GM18861 (cell line): ENCODE measurements around the gene NMNAT2.
"Not testable (repeated sequence)": the region's sequence is repeated elsewhere in the genome, so short reads cannot be mapped to it uniquely, and the experiment has no call there.

Experiments
- ATAC-seq: cut with Tn5 transposase; IDR thresholded peaks from one replicate; pipeline ENCODE4 v1.9.1; 2021; ENCODE audit not compliant: unreplicated experiment

NMNAT2 gene

DNA sequence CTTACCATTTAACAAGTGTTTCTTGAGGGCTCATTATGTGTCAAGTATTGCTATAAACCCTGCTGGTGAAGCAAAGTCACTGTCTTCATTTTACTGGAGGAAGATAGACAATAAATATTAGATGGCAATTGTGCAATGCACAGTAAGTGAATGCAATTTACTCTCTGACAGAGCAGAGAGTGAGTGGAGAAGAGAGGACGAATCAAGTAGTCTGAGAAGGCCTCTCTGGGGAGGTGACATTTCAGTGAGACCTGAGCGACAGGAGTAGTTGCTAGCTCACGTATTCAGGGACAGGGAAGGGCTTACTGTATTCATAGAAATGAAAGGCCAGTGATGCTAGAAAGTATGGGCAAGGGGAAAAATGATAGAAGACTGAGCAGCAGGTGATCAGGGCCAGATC, 1.2 kb upstream of the NMNAT2 start:
- no peak for ATAC-seq

DNA sequence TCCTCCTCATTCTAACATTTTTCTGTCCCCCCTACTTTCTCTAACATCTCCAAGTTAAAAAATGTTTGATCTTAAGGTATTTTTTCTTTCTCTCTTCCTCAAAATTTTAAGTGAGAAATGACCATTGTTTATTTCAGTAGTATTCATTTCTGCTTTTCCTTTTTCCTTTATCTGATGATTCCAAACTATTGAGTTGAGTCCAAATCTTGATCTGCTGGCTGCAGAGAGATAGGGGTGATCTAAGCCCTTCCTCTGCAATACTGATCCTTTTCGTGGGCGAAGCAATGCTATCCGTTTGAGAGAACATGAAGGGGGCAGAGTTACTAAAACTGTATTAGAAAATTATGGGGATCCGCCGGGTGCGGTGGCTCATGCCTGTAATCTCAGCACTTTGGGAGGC, 516 bp upstream of the NMNAT2 start:
- no peak for ATAC-seq

- no peak for ATAC-seq
Measured at GRCh38 chr1:183416850-183417771, 1.1 kb downstream of the NMNAT2 start.

DNA sequence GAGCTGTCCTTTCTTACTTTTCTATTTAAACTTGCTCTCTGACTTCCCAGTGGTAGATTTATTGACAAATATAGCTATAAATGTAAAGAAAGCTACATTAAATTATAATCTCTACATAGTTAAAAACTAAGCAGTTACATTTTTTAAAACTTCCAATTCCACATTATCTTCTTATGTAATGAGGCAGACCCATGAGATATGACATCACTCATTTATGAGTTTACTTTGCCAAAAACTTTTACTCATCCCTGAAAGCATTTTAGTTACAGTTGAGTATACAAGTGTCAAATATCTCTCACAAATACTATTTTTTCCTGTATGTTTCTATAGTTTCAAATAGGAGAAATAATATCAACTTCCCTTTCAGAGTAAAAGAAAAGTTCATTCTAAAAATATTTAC, 3.8 kb downstream of the NMNAT2 start:
- ATAC-seq: no peak

DNA sequence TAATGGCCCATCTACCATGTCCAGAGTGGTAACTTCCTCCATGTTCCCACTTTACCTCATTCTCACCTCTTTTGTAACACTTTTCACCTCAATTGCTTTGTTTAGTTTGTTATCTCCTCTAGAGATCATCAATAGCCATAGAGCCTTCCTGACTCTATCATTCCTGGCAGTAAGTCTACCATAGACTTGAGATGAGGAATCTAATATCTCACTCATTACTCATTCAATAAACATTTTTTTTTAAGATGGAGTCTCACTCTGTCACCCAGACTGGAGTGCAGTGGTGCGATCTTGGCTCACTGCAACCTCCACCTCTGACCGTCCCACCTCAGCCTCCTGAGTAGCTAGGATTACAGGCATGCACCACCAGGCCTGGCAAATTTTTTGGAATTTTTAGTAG, 7.1 kb downstream of the NMNAT2 start:
- no peak for ATAC-seq

- ATAC-seq: no peak
Measured at GRCh38 chr1:183407961-183408360, 10.2 kb downstream of the NMNAT2 start.

DNA sequence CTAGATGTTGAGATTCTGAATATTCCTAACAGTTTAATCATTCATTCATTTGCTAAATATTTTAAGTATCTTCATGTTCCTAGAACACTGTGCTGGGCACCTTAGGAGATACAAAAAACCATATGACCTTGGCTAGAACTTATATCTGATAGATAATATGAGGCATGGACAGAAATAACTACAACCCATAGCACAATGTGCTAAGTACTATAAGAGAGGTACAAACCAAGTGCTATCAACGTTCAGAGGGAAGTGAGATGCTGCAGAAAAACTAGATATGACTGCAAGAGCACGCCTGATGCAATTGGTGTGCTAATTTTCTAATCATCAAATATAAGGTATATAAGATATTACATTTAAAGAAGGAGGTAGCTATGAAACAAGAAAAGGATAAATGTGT, 10.7 kb downstream of the NMNAT2 start:
- ATAC-seq: no peak

GRCh38 chr1:183404476-183404875, 13.7 kb downstream of the NMNAT2 start:
- no peak for ATAC-seq

GRCh38 chr1:183403498-183403897, 14.7 kb downstream of the NMNAT2 start:
- no peak for ATAC-seq

- ATAC-seq: not testable (repeated sequence)
Measured at GRCh38 chr1:183401565-183401964, 16.6 kb downstream of the NMNAT2 start.

- ATAC-seq: no peak
Measured at GRCh38 chr1:183394435-183394834, 23.7 kb downstream of the NMNAT2 start.

- no peak for ATAC-seq
Measured at GRCh38 chr1:183391863-183392262, 26.3 kb downstream of the NMNAT2 start.

DNA sequence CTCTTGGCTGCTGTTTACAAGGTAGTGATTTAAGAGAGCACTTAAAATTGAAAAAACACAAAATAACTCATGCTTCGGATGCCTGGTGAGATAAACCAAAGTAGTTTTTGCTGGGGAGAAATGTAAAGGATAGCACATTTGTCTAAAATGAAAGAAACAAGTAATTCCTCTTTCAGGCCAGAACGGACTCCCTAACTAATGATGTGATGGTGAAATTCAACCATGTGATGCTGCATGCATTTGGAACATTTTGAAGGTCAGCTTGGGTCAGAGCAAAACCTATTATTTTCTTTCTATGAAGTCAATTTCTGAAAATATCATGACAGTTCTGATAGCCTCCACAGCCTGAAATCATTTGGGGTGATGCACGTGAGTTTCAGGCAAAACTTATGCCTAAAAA, 27.6 kb downstream of the NMNAT2 start:
- ATAC-seq: no peak

- ATAC-seq: no peak
Measured at GRCh38 chr1:183388735-183389134, 29.4 kb downstream of the NMNAT2 start.

DNA sequence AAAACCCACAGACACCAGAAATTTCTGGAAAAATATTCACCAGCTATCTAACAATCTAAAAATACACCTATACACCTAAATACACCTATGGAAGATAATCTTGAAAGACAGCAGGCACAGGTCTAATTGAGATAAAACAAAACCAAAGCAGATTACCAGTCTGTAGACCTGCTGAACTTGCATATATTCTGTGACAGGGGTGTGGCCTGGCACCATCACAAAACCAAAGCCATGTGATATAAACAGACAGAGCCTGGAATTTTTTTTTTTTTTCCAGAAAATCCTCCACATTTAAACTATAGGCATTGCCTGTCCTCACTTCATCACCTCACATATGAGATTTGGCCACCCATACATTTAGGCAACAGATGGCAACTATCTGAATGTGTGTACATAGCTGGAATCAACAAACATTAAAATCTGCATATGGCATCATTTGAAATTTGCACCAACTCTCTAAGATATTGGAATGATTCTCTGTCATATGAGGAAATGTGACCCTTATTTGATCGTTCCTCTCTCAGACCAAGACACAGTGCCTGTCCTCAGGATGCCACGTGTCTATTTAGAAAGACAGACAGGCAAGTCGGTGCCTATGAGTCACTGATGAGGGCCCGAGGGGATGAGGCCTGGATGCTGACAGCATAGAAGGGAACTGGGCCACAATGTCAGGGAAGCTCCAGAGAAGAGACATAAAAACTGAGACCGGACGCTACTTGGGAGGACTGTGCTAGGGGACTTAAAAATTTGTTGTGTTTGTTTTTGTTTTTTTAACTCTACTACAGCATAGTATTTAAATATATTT, 32.6 kb downstream of the NMNAT2 start:
- no peak for ATAC-seq

GRCh38 chr1:183379951-183380350, 38.2 kb downstream of the NMNAT2 start:
- no peak for ATAC-seq

GRCh38 chr1:183375381-183375780, 42.8 kb downstream of the NMNAT2 start:
- ATAC-seq: no peak

GRCh38 chr1:183374825-183375224, 43.4 kb downstream of the NMNAT2 start:
- no peak for ATAC-seq

DNA sequence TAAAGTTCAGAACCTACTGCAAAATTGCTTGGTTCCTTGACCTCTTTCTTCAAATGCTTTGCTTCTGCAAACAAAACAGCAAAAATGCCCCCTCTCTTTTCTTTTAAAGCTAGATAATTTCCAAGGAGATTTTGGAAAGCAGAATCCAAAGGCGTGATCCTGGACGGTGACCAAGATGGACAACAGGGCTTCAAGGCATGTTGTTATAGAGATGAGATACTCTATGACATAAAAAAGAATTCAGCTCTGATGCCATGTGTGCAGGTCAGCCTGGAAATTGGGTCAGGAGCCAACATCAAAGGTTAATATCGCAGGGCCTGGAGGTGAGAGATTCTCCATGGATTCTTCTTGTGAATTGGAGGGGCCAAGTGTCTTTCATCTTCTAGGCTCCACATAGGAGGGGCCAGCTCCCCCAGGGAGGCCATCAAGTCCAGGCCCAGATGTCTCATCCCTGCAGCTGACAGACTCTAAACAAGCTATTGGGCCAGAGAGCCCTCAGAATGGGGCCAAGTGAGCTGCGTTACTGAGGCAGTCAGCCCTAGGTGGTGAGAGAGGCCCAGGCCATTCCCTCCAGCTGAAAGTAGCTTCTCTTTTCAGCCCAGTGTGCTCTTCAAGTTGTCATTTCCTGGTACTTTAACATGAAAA, 45.5 kb downstream of the NMNAT2 start:
- ATAC-seq: no peak

- ATAC-seq: no peak
Measured at GRCh38 chr1:183370399-183371058, 47.7 kb downstream of the NMNAT2 start.
